ENCODE measurements around the gene NAV2.

The NAV2 gene

GRCh38 chr11:19756675-19757475, 44.2 kb downstream of the NAV2 start (continued):
- TF ChIP-seq CREB5 (CRISPR knock-in tag; IDR thresholded peaks at IDR 0.05; ENCODE audit: low read depth) = no peak

GRCh38 chr11:19759389-19759788, 46.8 kb downstream of the NAV2 start:
- ATAC-seq = no peak
- TF ChIP-seq GLIS3 (CRISPR knock-in tag; IDR thresholded peaks at IDR 0.05) (no peak), TSHZ2 (CRISPR knock-in tag; IDR thresholded peaks at IDR 0.05) (no peak), RARB (CRISPR knock-in tag; IDR thresholded peaks at IDR 0.05) (no peak), TOX (CRISPR knock-in tag; IDR thresholded peaks at IDR 0.05; ENCODE audit: borderline replicate concordance) (no peak), ZFP3 (CRISPR knock-in tag; IDR thresholded peaks at IDR 0.05) (no peak), PPARA (CRISPR knock-in tag; IDR thresholded peaks at IDR 0.05; ENCODE audit: borderline replicate concordance) (no peak), ZNF70 (CRISPR knock-in tag; IDR thresholded peaks at IDR 0.05) (no peak), ESRRG (CRISPR knock-in tag; IDR thresholded peaks at IDR 0.05) (no peak), OSR1 (CRISPR knock-in tag; IDR thresholded peaks at IDR 0.05) (no peak), BACH2 (CRISPR knock-in tag; IDR thresholded peaks at IDR 0.05; ENCODE audit: borderline replicate concordance) (no peak), ZC3H10 (CRISPR knock-in tag; IDR thresholded peaks at IDR 0.05) (no peak), PATZ1 (CRISPR knock-in tag; IDR thresholded peaks at IDR 0.05; ENCODE audit: borderline replicate concordance) (no peak)

- TF ChIP-seq CREB5 (CRISPR knock-in tag; IDR thresholded peaks at IDR 0.05; ENCODE audit: low read depth) (no peak), BACH2 (CRISPR knock-in tag; IDR thresholded peaks at IDR 0.05; ENCODE audit: borderline replicate concordance) (no peak), CSDC2 (CRISPR knock-in tag; IDR thresholded peaks at IDR 0.05) (no peak), PPARA (CRISPR knock-in tag; IDR thresholded peaks at IDR 0.05; ENCODE audit: borderline replicate concordance) (no peak), TCF4 (CRISPR knock-in tag; IDR thresholded peaks at IDR 0.05; ENCODE audit: borderline replicate concordance) (no peak), POU6F1 (CRISPR knock-in tag; IDR thresholded peaks at IDR 0.05; ENCODE audit: borderline replicate concordance, low read depth) (no peak), RARB (CRISPR knock-in tag; IDR thresholded peaks at IDR 0.05) (no peak), TOX (CRISPR knock-in tag; IDR thresholded peaks at IDR 0.05; ENCODE audit: borderline replicate concordance) (no peak)
- no peak for ATAC-seq
These were observed 49.6 kb downstream of the NAV2 start for GRCh38 chr11:19762266-19762665.

- ATAC-seq = no peak
- TF ChIP-seq RARB (CRISPR knock-in tag; IDR thresholded peaks at IDR 0.05) (no peak), POU6F1 (CRISPR knock-in tag; IDR thresholded peaks at IDR 0.05; ENCODE audit: borderline replicate concordance, low read depth) (no peak), PPARA (CRISPR knock-in tag; IDR thresholded peaks at IDR 0.05; ENCODE audit: borderline replicate concordance) (no peak), TSHZ2 (CRISPR knock-in tag; IDR thresholded peaks at IDR 0.05) (no peak), GLIS3 (CRISPR knock-in tag; IDR thresholded peaks at IDR 0.05) (no peak), ARNTL (CRISPR knock-in tag; IDR thresholded peaks at IDR 0.05; ENCODE audit: borderline replicate concordance, low read depth) (no peak), CSDC2 (CRISPR knock-in tag; IDR thresholded peaks at IDR 0.05) (no peak), CREB5 (CRISPR knock-in tag; IDR thresholded peaks at IDR 0.05; ENCODE audit: low read depth) (no peak), ISL1 (CRISPR knock-in tag; IDR thresholded peaks at IDR 0.05) (no peak), ZC3H10 (CRISPR knock-in tag; IDR thresholded peaks at IDR 0.05) (no peak)
These were observed 50.7 kb downstream of the NAV2 start for GRCh38 chr11:19763330-19763729.

All from SK-N-SH treated with all-trans-retinoic acid at 6 μM for 48 hours (cell line).